GM13976 (cell line): Measurements from ENCODE around the gene SPATA9.

ENCODE experiments used
- DNase-seq: peaks from one replicate; pipeline ENCODE4 v3.0.0; 2012; ENCODE audit warnings: low spot score
- in situ Hi-C: fragments of 300-500 bp; cut with MboI; formaldehyde crosslinking; loops from one replicate; pipeline ENCODE4 v1.12.0; 2022; ENCODE audit warnings: low sequenced_read_pairs, mixed read lengths, inconsistent platforms; ENCODE audit not compliant: unreplicated experiment
- TF ChIP-seq, protein P1 (sequence below): IDR thresholded peaks from 2 replicates; pipeline ENCODE4 v1.5.1; 2012; ENCODE audit warnings: borderline replicate concordance, mild to moderate bottlenecking; ENCODE audit not compliant: insufficient read depth; ENCODE audit errors: extremely low read depth, missing control alignments, control extremely low read depth

SPATA9 gene

DNA sequence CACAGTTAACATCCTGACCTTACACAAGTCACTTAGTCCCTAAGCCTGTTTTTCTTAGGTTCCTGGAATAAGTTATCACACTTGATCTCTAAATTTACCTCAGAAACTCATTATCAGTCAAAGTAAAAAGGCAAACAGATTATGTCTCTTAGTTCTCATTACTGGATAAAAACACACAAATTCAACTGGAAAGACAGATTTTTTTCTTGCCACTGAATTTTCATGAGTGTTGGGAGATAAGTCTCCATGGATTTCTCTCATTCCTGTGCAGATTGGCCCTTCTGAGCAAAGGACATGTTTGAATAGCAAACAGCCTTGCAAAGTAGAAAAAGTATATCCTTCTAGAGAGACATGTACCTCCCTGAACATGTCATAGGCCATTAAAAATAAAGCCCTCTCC is 10.2 kb downstream of the SPATA9 start:
- DNase-seq = no peak
- TF ChIP-seq, protein P1, sequence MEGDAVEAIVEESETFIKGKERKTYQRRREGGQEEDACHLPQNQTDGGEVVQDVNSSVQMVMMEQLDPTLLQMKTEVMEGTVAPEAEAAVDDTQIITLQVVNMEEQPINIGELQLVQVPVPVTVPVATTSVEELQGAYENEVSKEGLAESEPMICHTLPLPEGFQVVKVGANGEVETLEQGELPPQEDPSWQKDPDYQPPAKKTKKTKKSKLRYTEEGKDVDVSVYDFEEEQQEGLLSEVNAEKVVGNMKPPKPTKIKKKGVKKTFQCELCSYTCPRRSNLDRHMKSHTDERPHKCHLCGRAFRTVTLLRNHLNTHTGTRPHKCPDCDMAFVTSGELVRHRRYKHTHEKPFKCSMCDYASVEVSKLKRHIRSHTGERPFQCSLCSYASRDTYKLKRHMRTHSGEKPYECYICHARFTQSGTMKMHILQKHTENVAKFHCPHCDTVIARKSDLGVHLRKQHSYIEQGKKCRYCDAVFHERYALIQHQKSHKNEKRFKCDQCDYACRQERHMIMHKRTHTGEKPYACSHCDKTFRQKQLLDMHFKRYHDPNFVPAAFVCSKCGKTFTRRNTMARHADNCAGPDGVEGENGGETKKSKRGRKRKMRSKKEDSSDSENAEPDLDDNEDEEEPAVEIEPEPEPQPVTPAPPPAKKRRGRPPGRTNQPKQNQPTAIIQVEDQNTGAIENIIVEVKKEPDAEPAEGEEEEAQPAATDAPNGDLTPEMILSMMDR = no peak
- in situ Hi-C loops = loop anchor here (25.0 kb wide), 1 partner anchor 665 kb away; no protein-coding TSS in a partner anchor

DNA sequence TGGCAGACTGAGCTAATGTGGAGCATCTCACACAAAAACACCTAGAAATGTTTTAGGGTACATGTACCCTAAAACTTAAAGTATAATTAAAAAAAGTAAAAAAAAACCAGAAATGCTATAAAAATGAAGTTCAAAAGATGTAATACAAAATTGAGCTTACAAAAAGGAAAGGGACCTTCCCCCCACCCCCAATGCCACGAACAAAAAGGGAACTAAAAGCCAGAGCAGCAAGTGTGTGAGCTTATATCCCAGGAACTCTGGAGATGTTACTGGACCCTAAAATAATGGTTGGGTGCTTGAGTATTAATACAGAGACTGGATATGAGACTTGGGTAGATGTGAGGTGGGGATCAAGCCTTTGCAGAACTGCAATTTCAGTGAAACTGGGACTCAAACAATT is 11.0 kb downstream of the SPATA9 start:
- in situ Hi-C loops = loop anchor here (25.0 kb wide), 1 partner anchor 665 kb away; no protein-coding TSS in a partner anchor
- DNase-seq = no peak
- TF ChIP-seq, protein P1 = no peak

DNA sequence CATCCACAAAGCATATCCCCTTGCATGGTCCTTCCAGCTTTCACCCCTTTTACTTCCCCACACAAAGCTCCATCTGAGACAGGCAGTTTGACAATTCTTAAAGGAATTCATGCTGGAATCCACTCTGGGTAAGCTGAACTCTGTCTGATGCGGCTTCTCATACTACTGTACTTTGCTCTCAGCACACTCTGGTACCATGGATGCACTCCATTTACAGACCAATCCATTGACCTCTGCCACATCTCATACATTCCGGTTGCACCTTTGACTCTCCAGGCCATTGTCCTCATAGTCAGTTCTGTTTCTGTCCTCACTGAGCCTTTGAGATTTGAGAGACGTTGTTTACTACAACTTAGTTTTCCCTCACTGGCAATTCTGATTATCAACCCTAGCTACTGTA is 12.2 kb downstream of the SPATA9 start:
- in situ Hi-C loops = loop anchor here (25.0 kb wide), 1 partner anchor 667 kb away; no protein-coding TSS in a partner anchor
- TF ChIP-seq, protein P1 = no peak
- DNase-seq = no peak

DNA sequence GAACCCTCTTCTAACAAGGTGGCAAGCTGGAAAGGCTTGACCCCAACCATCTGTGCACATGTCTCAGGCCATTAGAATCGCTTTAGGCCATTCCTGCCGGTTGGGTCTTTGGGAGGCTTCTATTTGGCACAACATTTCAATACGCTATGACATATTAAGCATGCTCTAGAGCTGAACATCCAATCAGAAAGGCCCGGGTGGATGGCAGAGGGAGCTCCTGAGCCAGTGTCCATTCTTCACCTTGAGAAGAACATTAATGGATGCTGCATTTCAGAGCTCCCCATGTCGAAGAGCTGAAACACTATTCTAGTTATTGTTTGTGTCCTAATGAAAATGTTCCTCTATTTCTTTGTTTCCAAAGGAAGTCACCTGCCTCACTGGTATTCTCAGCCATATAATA is 12.8 kb downstream of the SPATA9 start:
- TF ChIP-seq, protein P1 = no peak
- in situ Hi-C loops = loop anchor here (10.0 to 25.0 kb wide), 3 partner anchors 105 to 667 kb away; no protein-coding TSS in a partner anchor

DNA sequence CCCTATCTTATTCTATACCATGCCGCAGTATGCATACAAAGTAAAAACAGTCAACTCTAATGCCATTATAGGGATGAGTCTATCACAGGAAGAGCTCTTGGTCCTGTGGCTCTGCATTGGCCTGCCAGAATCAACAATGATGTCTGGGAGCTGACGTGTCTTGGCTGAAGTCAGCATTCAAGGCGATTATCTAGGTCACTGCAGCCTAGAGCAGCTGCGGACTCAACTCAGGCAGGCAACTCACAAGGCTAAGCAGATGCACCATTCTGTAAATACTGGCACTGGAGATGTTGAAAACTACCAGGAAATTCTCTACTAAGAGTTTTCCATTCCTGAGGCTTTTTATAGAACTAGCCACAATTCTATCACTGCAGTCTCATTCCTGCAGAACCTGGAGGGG is 13.3 kb downstream of the SPATA9 start:
- TF ChIP-seq, protein P1 = no peak
- in situ Hi-C loops = loop anchor here (10.0 to 25.0 kb wide), 3 partner anchors 105 to 668 kb away; no protein-coding TSS in a partner anchor
- DNase-seq = no peak

More for the DNA sequence above, 12.8 kb downstream of the SPATA9 start:
- DNase-seq = no peak

DNA sequence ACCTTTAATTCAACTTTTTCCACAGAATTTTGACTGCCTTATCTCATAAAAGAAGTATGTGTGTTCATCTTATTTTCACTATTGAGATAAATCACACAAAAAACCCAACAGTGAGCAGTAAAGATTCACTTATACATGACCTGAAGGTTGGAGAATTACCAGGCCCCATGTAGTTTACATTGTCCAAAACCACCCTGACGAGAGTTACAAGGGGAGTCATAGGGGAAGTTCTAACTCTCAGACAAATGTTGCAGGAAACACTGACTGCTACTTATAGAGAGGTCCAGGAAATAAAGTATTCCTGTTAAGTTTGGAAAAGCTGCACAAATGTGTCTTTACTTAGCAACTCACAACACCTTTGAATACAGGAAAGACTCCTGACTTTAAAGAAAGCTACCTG is 14.1 kb downstream of the SPATA9 start:
- in situ Hi-C loops = loop anchor here (10.0 to 25.0 kb wide), 3 partner anchors 106 to 669 kb away; no protein-coding TSS in a partner anchor
- no peak for DNase-seq
- TF ChIP-seq, protein P1 = no peak
